ENCODE data around the gene SIPA1L3. TPM values are rescaled to one million over a fixed set of nuclear protein-coding genes. Genes with fewer than 3 reads are reported as not detected.
A peak's percentile ranks its signal among the peaks of the same experiment; 100 is the strongest.

SIPA1L3 gene
- total RNA-seq, 1 donor from 2014 or later, result 17.0 TPM

- DNase-seq (ENCODE audit: low read depth), result no peak
These were observed 193.0 kb downstream of the SIPA1L3 start for GRCh38 chr19:38099966-38100365.

GRCh38 chr19:38100589-38100988 is 193.6 kb downstream of the SIPA1L3 start:
- DNase-seq (ENCODE audit: low read depth), result no peak

DNA sequence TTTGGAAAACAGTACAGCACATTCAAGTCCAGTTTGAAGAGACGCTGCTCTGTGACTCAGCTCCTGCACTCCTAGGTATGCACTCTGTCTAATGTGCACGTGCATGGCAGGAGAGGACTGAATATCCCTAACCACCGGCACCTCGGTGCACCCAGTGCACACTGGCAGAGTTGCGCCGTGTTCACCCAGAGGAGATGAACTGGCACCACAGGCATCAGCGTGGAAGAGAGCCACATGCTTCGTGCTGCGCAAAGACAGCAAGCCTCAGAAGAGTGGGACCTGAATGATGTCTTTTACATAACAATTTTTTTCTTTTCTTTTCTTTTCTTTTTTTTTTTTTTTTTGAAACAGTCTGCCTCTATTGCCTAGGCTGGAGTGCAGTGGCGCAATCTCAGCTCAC is 194.7 kb downstream of the SIPA1L3 start:
- no peak for DNase-seq (ENCODE audit: low read depth)

DNA sequence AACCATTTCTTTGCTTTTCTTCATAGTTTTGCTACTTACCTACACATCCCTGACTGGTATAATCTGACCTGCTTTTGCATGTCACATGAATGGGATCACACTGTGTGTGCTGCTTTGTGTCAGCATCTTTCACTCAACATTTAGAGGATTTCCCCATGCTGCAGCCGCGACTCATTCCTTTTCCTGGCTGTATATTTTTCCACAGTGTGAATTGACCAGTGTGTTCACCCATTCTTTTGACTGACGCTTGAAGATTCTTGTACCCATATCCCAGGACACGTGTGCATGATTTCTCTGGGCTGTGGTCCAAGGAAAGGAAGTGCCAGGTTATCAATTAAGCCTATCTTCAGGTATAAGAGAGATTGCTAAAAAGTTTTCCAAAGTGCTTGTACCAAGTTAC is 198.6 kb downstream of the SIPA1L3 start:
- DNase-seq (ENCODE audit: low read depth), result no peak

DNA sequence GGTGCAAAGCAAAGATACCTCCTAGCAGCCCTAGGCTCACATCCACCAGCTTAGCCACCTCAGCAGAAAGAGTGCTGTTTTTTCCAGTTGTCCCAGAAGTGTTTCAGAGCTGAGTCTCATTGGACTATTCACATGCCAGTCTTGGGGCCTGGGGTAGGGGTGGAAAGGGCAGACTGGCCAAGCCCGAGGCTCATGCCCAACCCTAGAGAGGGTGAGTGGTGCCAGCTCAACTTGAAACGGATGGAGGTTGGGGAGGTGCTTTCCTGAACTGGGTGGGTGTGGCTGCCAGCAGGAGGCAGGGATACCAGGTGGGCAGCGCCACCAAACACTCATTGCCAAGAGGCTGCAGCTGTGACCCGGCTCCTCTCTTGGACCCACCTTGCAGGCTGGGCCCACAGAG is 200.1 kb downstream of the SIPA1L3 start:
- DNase-seq (ENCODE audit: low read depth), result no peak

- no peak for DNase-seq (ENCODE audit: low read depth)
These were observed 204.9 kb downstream of the SIPA1L3 start for GRCh38 chr19:38111898-38112297.

DNA sequence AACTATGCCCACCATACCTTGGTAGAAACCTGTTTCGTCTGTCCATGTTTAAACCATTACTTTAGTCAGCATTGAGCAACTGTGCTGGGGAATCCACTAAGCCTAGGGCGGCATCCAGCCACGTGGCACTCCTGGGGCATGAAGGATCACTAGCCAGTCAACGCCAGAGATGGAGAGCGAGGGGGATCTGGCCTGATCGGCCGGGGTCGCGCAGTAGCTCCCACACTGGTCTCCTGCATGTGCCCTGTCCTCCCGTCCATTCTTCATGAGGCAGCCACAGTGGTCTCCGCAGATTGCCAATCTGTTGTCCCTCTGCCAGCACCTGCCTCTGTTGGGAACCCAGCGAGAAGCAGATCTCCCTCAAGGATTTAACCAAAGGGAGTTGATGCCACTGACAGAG is 207.6 kb downstream of the SIPA1L3 start:
- no peak for DNase-seq (ENCODE audit: low read depth)

DNA sequence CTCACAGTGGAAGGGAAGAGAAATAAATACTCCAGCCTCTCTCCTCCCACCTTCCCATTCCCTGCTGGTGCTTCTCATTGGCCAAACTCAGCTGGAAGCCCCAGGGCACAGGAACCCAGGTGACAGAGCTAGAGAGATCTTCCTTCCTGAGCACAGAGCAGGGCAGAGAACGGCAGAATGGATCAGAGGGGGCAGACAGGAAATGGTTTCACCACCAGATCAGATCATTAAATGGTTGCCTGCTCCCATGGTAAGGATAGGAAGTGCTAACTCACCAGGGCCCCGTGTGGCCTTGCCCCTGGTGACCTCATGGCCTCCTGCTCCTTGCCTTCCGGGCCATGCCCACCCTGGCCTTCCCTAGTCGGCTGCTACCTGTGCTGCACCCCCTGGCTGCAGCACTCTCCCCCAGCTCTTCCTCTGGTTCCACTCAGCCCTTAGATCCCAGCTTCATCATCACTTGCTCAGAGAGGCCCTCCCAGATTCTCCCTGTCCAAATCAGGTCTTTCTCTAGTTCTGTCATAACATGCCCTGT is 208.3 kb downstream of the SIPA1L3 start:
- no peak for DNase-seq (ENCODE audit: low read depth)

DNA sequence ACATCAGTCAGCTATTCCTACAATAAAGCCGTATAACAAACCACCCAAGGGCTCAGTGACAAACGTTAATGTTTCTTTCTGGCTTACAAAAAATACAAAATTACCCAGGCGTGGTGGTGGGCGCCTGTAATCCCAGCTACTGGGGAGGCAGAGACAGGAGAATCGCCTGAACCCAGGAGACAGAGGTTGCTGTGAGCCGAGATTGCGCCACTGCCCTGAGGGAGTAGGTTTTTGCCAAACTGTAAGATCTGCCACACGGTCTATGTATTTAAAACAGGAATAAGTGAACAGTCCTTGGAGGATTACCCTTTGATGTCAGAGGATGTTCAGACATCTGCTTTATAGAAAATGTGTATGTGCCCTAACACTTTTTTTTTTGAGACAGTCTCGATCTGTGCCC is 211.2 kb downstream of the SIPA1L3 start:
- DNase-seq (ENCODE audit: low read depth), result no peak

GRCh38 chr19:38120471-38121025 is 213.5 kb downstream of the SIPA1L3 start:
- DNase-seq (ENCODE audit: low read depth), result peak; percentile 3

- DNase-seq (ENCODE audit: low read depth), result no peak
These were observed 215.5 kb downstream of the SIPA1L3 start for GRCh38 chr19:38122402-38123093.

DNA sequence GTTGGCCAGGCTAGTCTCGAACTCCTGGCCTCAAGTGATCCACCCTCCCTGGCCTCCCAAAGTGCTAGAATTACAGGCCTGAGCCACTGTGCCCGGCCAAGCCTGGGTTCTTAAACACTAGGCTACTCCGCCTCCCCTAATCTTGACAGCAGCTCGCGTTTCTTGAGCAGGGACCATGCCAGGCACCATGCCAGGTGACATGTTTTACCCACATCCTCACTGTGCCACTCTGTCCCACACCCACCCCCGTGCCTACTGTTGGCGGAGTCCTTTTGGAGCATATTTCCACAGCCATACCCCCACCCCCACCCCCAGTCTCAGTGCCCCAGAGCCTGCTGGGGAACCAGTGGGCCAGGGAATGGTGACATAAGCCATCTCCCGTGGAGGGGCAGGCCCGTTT is 218.2 kb downstream of the SIPA1L3 start:
- no peak for DNase-seq (ENCODE audit: low read depth)

- DNase-seq (ENCODE audit: low read depth), result no peak
These were observed 223.4 kb downstream of the SIPA1L3 start for GRCh38 chr19:38130399-38130798.

GRCh38 chr19:38132781-38133180 is 225.8 kb downstream of the SIPA1L3 start:
- DNase-seq (ENCODE audit: low read depth), result no peak

DNA sequence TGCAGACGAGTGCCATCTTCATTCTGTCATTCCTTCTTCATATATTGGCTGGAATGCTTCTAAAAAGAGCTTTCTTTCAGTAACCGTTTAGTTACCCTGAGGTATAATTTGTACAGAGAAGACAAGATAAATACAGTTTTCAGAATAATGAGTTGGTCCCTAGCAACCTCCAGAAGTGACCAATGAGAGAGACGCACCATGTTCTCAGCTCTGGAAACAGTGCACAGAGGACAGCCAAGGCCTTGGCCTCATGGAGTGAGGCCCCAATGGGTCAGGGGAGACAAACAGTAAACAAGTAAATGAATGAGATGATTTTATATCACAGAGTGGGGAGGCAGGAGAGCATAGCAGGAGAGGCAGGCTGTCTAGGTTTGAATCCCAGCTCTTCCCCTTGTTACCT is 226.3 kb downstream of the SIPA1L3 start:
- DNase-seq (ENCODE audit: low read depth), result no peak

- DNase-seq (ENCODE audit: low read depth), result peak; percentile 55
These were observed 227.6 kb downstream of the SIPA1L3 start for GRCh38 chr19:38134540-38135149.

DNA sequence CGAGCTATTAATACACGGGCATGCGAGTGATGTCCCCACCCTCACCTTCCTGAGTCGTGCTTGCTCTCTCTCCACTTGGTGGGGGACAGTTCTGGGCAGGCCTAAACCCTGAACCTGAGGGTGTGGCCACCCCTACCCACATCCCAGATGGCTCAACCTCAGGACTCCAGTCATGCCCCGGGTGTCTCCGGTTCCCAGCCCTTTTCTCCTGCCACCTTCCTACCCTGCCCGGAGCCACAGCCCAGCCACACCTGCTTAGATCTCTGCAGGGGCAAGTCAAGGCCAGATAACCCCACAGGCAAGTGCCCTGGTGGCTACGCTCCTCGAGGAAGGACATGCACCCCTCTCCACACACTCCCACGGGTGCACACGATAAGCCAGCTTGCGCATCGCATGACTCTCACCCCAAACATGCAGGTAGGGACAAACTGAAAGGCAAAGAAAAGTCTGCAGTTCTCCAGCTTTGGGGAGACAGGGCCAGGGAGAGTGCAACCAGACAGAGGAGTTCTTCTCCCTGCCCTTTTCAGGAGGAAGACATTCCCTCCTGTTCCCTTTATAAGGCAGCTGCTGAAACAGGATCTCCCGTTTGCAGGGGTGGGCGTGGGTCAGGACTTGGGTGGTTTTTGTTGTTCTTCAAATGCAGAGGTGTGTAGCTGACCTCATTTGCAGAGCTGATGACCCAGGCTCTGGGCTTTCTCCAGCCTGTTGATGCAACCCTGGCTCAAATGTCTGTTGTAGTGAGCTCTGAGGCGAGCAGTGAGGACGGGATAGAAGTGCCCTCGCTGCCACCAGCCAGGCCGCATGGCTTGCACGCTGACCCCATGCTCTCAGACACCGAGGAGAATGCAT is 228.4 kb downstream of the SIPA1L3 start:
- DNase-seq (ENCODE audit: low read depth), result peak; percentile 78

DNA sequence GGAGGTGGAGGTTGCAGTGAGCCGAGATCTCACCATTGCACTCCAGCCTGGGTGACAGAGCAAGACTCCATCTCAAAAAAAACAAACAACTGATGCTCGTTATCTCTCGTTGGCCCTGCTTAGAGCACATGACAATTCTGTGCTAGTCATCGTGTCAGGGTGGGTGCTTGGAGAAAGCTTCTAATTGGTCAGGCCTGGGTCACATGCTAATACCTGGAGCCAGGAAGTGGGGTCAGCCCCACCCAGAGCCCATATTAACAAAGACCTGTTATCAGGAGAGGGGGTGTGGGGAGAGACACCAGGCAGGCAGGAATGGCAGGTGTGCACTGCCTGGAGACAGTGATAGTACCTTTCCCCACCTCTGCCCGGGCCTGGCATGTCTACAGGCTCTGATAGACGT is 232.1 kb downstream of the SIPA1L3 start:
- DNase-seq (ENCODE audit: low read depth), result no peak

DNA sequence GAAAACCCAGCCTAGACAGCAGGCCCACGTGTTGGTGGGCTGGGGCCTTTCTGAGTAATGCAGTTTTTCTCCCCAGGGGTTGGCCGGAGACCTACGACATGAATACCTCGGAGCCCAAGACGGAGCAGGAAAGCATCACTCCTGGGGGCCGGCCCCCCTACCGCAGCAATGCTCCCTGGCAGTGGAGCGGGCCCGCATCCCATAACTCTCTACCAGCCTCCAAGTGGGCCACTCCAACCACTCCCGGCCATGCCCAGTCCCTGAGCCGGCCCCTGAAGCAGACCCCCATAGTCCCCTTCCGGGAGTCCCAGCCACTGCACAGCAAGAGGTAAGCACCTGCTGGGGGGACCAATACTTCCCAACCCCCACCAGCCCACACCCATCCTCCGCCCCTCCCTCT is 234.1 kb downstream of the SIPA1L3 start:
- DNase-seq (ENCODE audit: low read depth), result no peak

DNA sequence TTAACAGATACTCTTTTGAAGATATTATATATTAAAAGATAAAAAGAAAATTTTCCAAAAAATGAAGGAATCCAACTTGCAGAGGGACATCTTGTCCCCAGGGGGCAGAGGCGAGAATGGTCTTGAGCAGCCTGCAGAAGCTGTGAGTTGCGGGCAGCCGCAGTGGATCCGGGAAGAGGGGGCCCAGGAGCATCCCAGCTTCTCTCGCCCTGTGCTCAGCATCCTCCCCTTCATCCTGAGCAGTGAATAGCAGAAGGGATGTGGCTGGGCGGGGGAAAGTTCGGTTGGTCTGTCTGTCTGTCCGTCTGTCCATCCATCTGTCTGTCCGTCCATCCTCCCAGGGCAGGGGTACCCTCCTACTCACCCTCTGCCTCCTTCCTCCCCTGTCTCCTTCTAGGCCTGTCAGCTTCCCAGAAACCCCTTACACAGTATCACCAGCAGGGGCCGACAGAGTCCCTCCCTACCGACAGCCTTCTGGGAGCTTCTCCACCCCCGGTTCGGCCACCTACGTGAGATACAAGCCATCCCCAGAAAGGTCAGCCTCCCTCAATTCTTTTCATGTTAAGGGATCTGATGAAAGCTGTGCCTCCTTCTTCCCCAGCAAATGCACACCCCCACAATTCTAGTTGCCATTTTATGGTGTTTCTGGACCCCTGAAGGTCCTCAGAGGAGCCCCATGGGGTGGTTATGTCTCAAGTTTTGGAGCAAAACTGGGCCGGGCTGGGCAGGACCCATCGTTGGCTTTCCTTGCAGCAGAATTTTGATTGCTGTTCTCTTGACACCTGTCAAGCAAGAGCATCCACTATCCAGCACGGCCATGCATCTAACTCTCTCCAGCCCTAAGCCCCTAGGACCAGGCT is 235.4 kb downstream of the SIPA1L3 start:
- peak; percentile 75 for DNase-seq (ENCODE audit: low read depth)

DNA sequence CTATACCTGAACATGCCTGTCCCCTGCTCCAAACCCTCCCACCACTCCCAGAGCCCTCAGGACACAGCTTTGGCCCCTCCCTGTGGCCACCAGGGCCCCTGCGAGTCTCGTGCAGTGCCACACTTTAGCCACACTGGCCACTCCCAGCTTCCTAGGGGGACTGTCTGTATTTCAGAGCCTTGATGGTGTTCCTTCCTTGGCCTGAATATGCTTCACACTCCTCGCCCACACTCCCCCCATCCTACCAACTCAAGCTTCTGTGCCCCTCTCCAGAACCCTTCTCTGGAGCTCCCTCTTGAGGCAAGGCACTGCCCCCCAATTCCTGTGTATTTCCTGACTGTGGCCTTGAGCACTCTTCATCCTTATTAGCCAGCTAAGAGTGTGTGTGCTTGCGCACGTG is 236.8 kb downstream of the SIPA1L3 start:
- no peak for DNase-seq (ENCODE audit: low read depth)
